Parathyroid adenoma (tissue), 2 donors: Measurements from ENCODE around the gene GGPS1.
A peak's percentile ranks its signal among the peaks of the same experiment; 100 is the strongest.
"Not testable (repeated sequence)": the region's sequence is repeated elsewhere in the genome, so short reads cannot be mapped to it uniquely, and the experiment has no call there.

Experiments used
- H2AFZ ChIP-seq: fragments of 300-600 bp; sonication (generic); one replicate; pipeline ENCODE4 v1.7.0; 2017; ENCODE audit warnings: antibody characterized with exemption, mild to moderate bottlenecking
- H3K27ac ChIP-seq: fragments of 300-600 bp; sonication (generic); one replicate; pipeline ENCODE4 v1.7.0; 2017
- H3K27me3 ChIP-seq: fragments of 300-600 bp; sonication (generic); one replicate; pipeline ENCODE4 v1.7.0; 2017; ENCODE audit warnings: low read length; ENCODE audit not compliant: control insufficient read depth, insufficient read depth
- H3K36me3 ChIP-seq: fragments of 300-600 bp; sonication (generic); one replicate; pipeline ENCODE4 v1.7.0; 2017; ENCODE audit warnings: low read length; ENCODE audit not compliant: control insufficient read depth, insufficient read depth
- H3K4me1 ChIP-seq: fragments of 300-600 bp; sonication (generic); one replicate; pipeline ENCODE4 v1.7.0; 2017; ENCODE audit warnings: control low read depth
- H3K4me2 ChIP-seq: fragments of 300-600 bp; sonication (generic); one replicate; pipeline ENCODE4 v1.7.0; 2017; ENCODE audit warnings: low read length
- H3K4me3 ChIP-seq: fragments of 300-600 bp; sonication (generic); one replicate; pipeline ENCODE4 v1.7.0; 2017; ENCODE audit warnings: low read depth, low read length
- H3K79me2 ChIP-seq: fragments of 300-600 bp; sonication (generic); one replicate; pipeline ENCODE4 v1.7.0; 2017; ENCODE audit warnings: control low read depth
- H3K9ac ChIP-seq: fragments of 300-600 bp; sonication (generic); one replicate; pipeline ENCODE4 v1.7.0; 2017; ENCODE audit warnings: mild to moderate bottlenecking
- H3K9me3 ChIP-seq: fragments of 300-600 bp; sonication (generic); one replicate; pipeline ENCODE4 v1.7.0; 2017; ENCODE audit warnings: low read length; ENCODE audit not compliant: control insufficient read depth
- CTCF ChIP-seq: fragments of 300-600 bp; sonication (generic); IDR thresholded peaks from one replicate; pipeline ENCODE4 v1.7.0; 2017; ENCODE audit warnings: antibody characterized with exemption, mild to moderate bottlenecking
- donor health status: primary hyperparathyroidism.

GGPS1 gene

GRCh38 chr1:235328271-235329138 lies at the start of gene GGPS1:
GGPS1 (plus strand) TSS chr1:235328570; CDS start chr1:235335265, 6,695 bp downstream.
- H3K9me3 ChIP-seq: no peaks in the 10 kb centered on the region
- peak within 1 kb of the TSS; percentile 97 for H3K4me2 ChIP-seq
- no peaks in the 10 kb centered on the region for H3K36me3 ChIP-seq
- peaks cover 7% of the 10 kb centered on the region for H3K4me1 ChIP-seq
- peak within 1 kb of the TSS; percentile 94 for H3K27ac ChIP-seq
- H3K27me3 ChIP-seq: no peaks in the 10 kb centered on the region
- H3K4me3 ChIP-seq: peak within 1 kb of the TSS; percentile 83
- peak within 1 kb of the TSS; percentile 77 for H2AFZ ChIP-seq
- H3K9ac ChIP-seq: peak within 1 kb of the TSS; percentile 53
- H3K79me2 ChIP-seq: peaks cover 30% of the 10 kb centered on the region
- TF ChIP-seq CTCF: no peak

- Histone ChIP-seq H2AFZ (no peak overlapping the region), H3K9ac (no peak overlapping the region), H3K4me3 (no peak overlapping the region), H3K27me3 (no peaks in the 10 kb centered on the region), H3K36me3 (no peaks in the 10 kb centered on the region), H3K27ac (no peak overlapping the region), H3K79me2 (peaks cover 20% of the 10 kb centered on the region), H3K4me1 (no peaks in the 10 kb centered on the region), H3K4me2 (no peak overlapping the region), H3K9me3 (no peaks in the 10 kb centered on the region)
- no peak for TF ChIP-seq CTCF
Observed at GRCh38 chr1:235278915-235279292, 49.5 kb upstream of the GGPS1 start.

GRCh38 chr1:235279694-235280093 lies 48.7 kb upstream of the GGPS1 start:
- Histone ChIP-seq H3K36me3 (no peaks in the 10 kb centered on the region), H3K9me3 (no peaks in the 10 kb centered on the region), H3K79me2 (peaks cover 26% of the 10 kb centered on the region), H3K27me3 (no peaks in the 10 kb centered on the region), H3K9ac (no peak overlapping the region), H3K4me1 (no peaks in the 10 kb centered on the region), H3K4me2 (no peak overlapping the region), H3K4me3 (no peak overlapping the region), H3K27ac (no peak overlapping the region), H2AFZ (no peak overlapping the region)
- no peak for TF ChIP-seq CTCF

GRCh38 chr1:235280467-235280866 lies 47.9 kb upstream of the GGPS1 start:
- Histone ChIP-seq H3K9ac (no peak overlapping the region), H3K36me3 (no peaks in the 10 kb centered on the region), H2AFZ (no peak overlapping the region), H3K4me1 (no peaks in the 10 kb centered on the region), H3K79me2 (peaks cover 34% of the 10 kb centered on the region), H3K4me2 (no peak overlapping the region), H3K4me3 (no peak overlapping the region), H3K9me3 (no peaks in the 10 kb centered on the region), H3K27ac (no peak overlapping the region), H3K27me3 (no peaks in the 10 kb centered on the region)
- no peak for TF ChIP-seq CTCF

GRCh38 chr1:235283636-235284035 lies 44.7 kb upstream of the GGPS1 start:
- peaks cover 33% of the 10 kb centered on the region for H3K79me2 ChIP-seq
- not testable (repeated sequence) for H3K9me3 ChIP-seq, H2AFZ ChIP-seq, H3K4me1 ChIP-seq, H3K9ac ChIP-seq, H3K27ac ChIP-seq, H3K36me3 ChIP-seq, H3K27me3 ChIP-seq, H3K4me3 ChIP-seq, H3K4me2 ChIP-seq
